ENCODE results near the gene CSTPP1.
"Not testable (repeated sequence)": the region's sequence is repeated elsewhere in the genome, so short reads cannot be mapped to it uniquely, and the experiment has no call there.

The CSTPP1 gene

GRCh38 chr11:46913484-46913883 is 23.1 kb upstream of the CSTPP1 start:
- no peak for DNase-seq

- no peak for DNase-seq
Measured at GRCh38 chr11:46914363-46914762, 22.2 kb upstream of the CSTPP1 start.

- DNase-seq: no peak
Measured at GRCh38 chr11:46914910-46915309, 21.7 kb upstream of the CSTPP1 start.

GRCh38 chr11:46916286-46917108 is 20.1 kb upstream of the CSTPP1 start:
- DNase-seq: no peak

- DNase-seq: no peak
Measured at GRCh38 chr11:46917109-46917761, 19.3 kb upstream of the CSTPP1 start.

GRCh38 chr11:46917762-46918082 is 18.8 kb upstream of the CSTPP1 start:
- no peak for DNase-seq

- no peak for DNase-seq
Measured at GRCh38 chr11:46918083-46918787, 18.3 kb upstream of the CSTPP1 start, which contains the start of gene LRP4. LRP4 (minus strand) TSS chr11:46918550; CDS start chr11:46918379, 171 bp downstream.

GRCh38 chr11:46918788-46919513 is 17.6 kb upstream of the CSTPP1 start:
- no peak for DNase-seq

GRCh38 chr11:46920755-46921154 is 15.8 kb upstream of the CSTPP1 start:
- no peak for DNase-seq

- not testable (repeated sequence) for DNase-seq
Measured at GRCh38 chr11:46927928-46928327, 8.6 kb upstream of the CSTPP1 start.

- DNase-seq: not testable (repeated sequence)
Measured at GRCh38 chr11:46928701-46929100, 7.9 kb upstream of the CSTPP1 start.

- DNase-seq: no peak
Measured at GRCh38 chr11:46930089-46930488, 6.5 kb upstream of the CSTPP1 start.

- no peak for DNase-seq
Measured at GRCh38 chr11:46942172-46942571, 5.6 kb downstream of the CSTPP1 start.

GRCh38 chr11:46944356-46945075 is 8.0 kb downstream of the CSTPP1 start:
- DNase-seq: no peak

- no peak for DNase-seq
Measured at GRCh38 chr11:46947399-46948077, 11.0 kb downstream of the CSTPP1 start.

GRCh38 chr11:46948378-46949131 is 12.0 kb downstream of the CSTPP1 start:
- DNase-seq: no peak

- DNase-seq: no peak
Measured at GRCh38 chr11:46949297-46949696, 12.7 kb downstream of the CSTPP1 start.

GRCh38 chr11:46951864-46952263 is 15.3 kb downstream of the CSTPP1 start:
- no peak for DNase-seq

GRCh38 chr11:46952553-46952952 is 16.0 kb downstream of the CSTPP1 start:
- DNase-seq: no peak

- no peak for DNase-seq
Measured at GRCh38 chr11:46953093-46953492, 16.5 kb downstream of the CSTPP1 start.

- DNase-seq: no peak
Measured at GRCh38 chr11:46958777-46959176, 22.2 kb downstream of the CSTPP1 start.
